Measurements from ENCODE around the gene PRSS23.

Gene PRSS23

GRCh38 chr11:86790867-86791849, 9.2 kb upstream of the PRSS23 start:
- DNase-seq (ENCODE audit: low read depth): no peak

- no peak for DNase-seq (ENCODE audit: low read depth)
Measured at GRCh38 chr11:86792150-86792549, 8.2 kb upstream of the PRSS23 start.

GRCh38 chr11:86793307-86793706, 7.0 kb upstream of the PRSS23 start:
- DNase-seq (ENCODE audit: low read depth): no peak

GRCh38 chr11:86795511-86795910, 4.8 kb upstream of the PRSS23 start:
- DNase-seq (ENCODE audit: low read depth): no peak

GRCh38 chr11:86795949-86796348, 4.4 kb upstream of the PRSS23 start:
- no peak for DNase-seq (ENCODE audit: low read depth)

DNA sequence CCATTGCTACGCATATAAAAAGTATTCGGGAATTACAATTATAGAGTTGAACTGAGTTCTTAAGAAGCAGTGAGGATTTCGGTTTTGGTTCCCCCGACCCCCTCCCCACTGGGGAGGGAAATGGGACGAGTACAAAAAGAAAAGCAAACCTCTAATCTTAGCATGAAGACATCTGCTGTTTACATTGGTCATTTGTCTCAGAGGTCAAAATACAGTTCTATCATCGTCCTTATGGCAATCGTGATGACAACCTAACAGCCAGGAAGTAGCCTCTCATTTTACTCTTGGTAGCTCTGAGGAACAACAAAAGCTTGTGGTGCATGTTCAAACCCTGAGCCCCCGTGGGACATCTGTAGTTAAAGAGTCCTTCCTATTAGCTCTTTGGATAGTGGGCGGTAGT, 3.2 kb upstream of the PRSS23 start:
- DNase-seq (ENCODE audit: low read depth): no peak

DNA sequence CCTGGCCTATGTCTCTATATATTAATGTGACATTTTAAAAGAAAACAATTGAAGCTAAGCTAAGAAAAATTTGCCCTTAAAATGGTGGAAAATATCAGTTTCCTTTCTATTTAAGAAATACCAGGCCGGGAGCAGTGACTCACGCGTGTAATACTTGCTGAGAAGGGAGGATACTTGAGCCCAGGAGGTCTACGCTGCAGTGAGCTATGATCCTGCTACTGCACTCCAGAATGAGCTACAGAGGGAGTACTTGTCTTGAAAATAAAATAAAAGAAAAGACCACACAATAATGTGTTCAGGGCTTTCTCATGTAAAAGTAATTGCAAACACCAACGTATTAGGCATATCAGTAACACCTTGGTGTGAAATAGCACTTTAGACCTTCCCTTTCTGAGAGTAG, 1.4 kb upstream of the PRSS23 start:
- no peak for DNase-seq (ENCODE audit: low read depth)

DNA sequence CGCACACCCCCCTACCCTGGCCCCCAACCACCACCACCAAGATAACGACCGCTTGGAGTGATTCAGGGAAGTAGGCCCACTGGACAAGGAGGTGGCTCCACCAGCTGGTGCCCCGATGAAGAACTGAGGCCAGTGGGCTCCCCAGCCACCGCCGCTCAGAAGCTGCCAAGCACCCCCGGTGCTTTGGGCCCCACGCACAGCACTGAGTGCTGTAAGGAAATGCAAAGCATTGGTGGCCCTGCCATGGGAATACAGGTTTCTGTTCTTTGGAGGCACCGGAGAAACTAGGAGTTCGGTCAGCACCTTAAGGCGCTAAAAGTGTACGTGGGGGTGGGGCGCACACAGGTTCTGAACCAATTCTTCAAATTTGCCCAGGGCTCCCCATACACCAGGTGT, 664 bp upstream of the PRSS23 start:
- DNase-seq (ENCODE audit: low read depth): no peak

DNA sequence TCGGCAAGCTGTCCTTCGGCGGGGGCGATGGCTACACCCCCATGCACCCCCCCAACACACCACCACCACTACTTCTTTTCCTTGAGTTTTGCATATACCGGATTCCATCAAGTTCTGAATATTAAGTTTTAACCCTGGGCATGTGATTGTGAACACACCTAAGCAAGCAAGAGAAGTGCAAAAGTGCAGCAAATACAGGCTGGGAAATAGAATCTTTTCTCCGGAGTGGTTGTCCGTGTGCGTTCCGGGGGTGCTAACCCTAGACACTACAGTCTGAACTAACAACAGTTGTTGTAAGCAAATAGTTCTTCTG, 574 bp downstream of the PRSS23 start:
- no peak for DNase-seq (ENCODE audit: low read depth)

DNA sequence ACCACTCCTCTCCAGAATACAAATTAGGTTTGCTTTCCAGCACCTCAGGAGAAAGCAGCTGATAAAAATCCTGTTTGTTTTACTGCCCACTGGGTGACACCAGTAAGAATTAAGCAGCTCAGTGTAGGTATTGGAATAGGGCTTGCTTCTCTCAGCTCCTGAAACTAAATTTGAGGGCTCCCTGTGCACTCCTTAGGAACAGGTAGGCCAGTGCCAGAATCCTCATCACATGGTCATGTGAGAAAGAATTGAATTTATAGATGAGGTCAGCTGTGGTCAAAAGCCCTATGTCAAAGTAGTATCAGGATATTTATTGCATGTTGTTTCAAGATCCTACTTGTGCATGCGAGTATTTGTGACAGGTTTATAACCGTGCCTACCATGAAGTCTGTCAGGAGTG, 1.0 kb downstream of the PRSS23 start:
- no peak for DNase-seq (ENCODE audit: low read depth)

DNA sequence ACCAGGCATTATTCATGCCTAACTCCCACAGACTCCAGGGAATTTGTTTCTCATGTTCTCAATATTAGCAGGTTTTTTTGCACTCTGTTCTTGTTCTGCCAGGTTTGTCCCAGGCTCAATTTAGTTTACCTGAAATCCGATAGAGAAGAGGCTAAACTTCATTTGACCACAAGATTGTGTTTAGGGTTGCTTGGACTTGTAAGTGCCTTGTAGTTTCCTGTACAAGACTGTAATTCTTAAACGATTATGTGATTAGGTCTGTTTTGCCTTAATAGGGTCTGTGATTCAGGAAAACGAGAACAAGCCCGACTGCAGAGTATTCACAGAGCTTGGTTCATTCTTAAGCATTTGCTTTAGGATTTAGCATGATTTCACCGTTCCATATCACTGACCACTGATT, 1.8 kb downstream of the PRSS23 start:
- DNase-seq (ENCODE audit: low read depth): no peak

DNA sequence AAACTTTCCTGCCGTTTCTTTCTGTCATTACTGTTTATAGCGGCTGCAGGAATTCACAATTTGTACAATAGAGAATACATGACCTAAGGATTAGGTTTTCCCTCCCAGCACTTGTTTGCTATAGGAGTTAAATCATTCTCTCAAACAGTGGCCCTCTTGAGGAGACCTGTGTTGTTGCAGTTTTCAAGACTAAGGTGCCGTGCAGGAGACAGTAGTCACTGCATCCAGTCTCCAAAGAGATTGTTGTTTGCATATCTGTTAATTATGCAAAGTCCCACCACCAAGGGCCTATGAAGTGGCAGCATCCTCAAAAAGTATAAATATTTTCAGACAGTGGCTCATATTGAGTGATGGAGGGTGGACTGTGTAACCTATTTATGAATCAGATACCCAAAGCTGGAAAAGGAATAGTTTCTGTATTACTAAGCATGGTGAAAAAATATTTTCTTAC, 2.3 kb downstream of the PRSS23 start:
- no peak for DNase-seq (ENCODE audit: low read depth)

DNA sequence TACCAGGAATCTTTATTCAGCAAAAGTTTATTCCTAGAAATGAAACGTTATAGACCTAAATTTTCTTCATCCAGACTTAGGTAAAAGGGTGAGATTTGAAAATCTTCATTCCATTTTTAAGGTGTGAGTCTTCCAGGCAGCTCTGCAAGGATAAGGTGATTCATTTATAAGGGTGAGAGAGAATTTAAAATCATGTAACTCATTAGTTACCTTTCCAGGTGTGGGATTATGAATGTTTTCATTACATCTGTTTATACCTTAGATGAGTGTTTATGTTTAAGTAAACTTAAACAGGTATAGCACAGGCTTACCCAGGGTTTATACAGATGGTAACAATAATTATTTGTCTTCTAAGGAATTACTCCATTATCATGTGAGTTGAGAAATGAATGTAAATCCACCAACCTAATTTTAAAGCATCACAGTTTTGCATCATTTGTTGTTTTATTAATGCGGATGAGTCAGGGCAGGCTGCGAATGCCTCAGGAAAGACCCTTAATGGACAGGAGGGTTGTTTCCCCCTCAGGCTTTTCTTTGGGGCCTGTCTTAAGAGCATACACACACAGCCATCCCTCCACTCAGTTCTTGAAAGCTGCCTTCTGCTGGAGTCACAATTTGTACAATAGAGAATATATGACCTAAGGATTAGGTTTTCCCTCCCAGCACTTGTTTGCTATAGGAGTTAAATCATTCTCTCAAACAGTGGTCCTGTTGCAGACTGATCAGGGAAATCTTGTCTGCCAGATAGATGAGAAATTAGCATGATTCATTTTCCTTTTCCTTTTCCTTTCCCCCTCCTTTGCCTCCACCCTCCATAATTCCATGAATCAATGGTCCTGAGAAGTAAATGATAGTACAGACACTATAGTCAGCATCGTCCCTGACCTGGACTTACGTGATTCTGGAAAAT, 3.0 kb downstream of the PRSS23 start:
- no peak for DNase-seq (ENCODE audit: low read depth)

- DNase-seq (ENCODE audit: low read depth): no peak
Measured at GRCh38 chr11:86804951-86805350, 4.6 kb downstream of the PRSS23 start.

DNA sequence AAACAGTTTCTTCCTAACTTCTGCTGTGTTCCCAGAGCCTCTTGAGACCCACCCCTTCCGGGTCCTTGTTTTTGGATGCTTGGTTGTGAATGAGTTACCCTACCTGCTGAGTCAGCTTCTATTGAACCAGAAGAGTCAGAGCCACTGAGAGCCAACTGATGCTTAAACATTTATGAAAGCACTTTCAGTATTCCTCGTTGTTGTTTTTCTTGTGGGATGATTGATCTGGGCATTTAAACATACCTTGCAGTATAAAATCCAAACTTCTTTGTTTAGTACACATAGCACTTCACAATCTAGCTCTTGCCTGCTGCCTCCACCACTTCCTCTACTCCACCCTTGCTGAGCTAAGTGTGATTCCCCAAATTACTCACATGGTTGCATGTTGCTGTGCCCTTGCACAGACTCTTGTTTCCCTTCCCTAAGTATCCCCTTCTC, 5.5 kb downstream of the PRSS23 start:
- DNase-seq (ENCODE audit: low read depth): no peak

DNA sequence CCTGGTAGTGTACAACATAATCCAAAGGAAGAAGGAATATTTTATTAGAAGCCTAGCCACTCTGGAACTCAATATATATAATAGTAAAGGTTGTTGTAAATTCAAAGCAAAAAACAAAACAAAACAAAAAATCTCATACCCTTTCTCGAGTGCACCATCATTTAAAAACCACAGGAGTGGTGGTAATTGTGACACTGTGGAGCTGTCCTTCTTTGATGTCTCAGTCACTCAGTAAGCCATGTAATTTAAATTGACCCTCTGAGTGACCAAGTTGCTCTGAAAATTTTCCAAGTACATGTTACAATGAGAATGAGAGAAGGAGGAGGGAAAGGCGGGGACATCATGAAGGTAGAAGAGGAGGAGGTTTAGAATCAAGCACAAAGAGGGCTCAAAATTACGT, 6.6 kb downstream of the PRSS23 start:
- no peak for DNase-seq (ENCODE audit: low read depth)

DNA sequence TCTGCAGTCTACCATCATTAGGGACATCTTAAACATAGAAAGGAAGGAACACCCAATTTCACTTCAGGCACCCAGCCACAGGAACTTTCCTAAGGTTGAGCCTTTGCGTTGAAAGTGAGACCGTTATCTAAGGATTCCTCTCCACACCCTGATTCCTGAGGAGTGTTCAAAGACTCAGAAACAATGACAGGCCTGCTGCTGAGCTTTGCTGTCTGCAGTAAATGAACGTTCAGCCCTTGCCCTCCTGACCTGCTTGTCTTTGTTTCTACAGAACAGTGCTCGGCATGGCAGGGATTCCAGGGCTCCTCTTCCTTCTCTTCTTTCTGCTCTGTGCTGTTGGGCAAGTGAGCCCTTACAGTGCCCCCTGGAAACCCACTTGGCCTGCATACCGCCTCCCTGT, 7.0 kb downstream of the PRSS23 start:
- DNase-seq (ENCODE audit: low read depth): no peak

DNA sequence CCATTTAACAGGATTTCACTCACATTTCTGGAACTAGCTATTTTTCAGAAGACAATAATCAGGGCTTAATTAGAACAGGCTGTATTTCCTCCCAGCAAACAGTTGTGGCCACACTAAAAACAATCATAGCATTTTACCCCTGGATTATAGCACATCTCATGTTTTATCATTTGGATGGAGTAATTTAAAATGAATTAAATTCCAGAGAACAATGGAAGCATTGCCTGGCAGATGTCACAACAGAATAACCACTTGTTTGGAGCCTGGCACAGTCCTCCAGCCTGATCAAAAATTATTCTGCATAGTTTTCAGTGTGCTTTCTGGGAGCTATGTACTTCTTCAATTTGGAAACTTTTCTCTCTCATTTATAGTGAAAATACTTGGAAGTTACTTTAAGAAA, 9.2 kb downstream of the PRSS23 start:
- DNase-seq (ENCODE audit: low read depth): no peak

GRCh38 chr11:86810288-86810687, 9.9 kb downstream of the PRSS23 start:
- no peak for DNase-seq (ENCODE audit: low read depth)

DNA sequence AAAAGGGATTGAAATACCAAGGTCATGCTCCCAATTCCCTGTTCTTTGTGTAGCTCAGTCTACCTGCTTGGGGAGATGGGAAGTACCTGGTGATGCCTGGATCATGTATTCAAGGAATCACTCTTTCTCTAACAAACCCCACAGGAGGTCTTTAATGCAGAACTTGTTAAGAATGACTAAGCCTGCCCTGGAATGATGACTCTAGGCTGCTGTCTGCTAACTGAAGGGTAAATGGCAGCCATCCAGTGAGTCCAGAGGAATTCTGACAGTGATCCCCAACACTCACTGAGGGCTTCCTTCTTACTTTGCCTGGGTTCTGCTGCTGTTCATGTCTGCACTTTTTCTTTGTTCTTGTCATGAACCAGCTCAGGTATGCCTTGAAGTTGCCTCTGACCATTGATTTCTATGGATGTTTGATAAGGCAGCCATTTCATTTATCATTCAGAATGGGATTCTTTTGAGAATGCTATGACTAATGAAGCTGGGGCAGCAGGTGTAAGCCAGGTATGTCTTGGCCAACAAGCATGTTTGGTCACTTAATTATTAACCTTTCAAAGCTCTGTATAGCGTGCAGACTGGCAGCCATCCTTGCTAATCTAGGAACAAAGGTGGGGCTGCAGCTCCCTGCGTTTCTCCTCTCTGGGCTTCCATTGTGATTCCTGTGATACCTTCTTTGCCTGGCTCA, 11.4 kb downstream of the PRSS23 start:
- no peak for DNase-seq (ENCODE audit: low read depth)

DNA sequence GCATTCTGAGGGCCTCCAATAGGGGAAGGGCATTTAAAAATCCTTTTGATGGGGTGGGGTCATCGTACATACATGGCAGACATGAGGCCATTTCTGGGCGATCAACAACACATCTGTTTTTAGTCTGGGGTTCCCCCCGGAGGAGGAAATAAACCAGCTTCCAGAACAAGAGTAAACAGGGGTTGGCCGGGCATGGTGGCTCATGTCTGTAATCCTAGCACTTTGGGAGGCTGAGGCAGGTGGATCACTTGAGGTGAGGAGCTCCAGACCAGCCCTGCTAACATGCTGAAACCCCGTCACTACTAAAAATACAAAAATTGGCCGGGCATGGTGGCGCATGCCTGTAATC, 12.0 kb downstream of the PRSS23 start:
- DNase-seq (ENCODE audit: low read depth): no peak

- no peak for DNase-seq (ENCODE audit: low read depth)
Measured at GRCh38 chr11:86812981-86813380, 12.6 kb downstream of the PRSS23 start.

GRCh38 chr11:86814775-86815174, 14.4 kb downstream of the PRSS23 start:
- no peak for DNase-seq (ENCODE audit: low read depth)

All from activated T-cell treated with anti-CD3 and anti-CD28 coated beads for 1 hour (primary cell).